NCI-H1417 treated with DMSO at 0.1 percent for 48 hours (cell line): ENCODE measurements around the gene SLC35E4.
A peak's percentile ranks its signal among the peaks of the same experiment; 100 is the strongest.
"Not testable (repeated sequence)": the region's sequence is repeated elsewhere in the genome, so short reads cannot be mapped to it uniquely, and the experiment has no call there.

ENCODE experiments used
- DNase-seq: peaks from one replicate; lab custom pipeline; 2025; lab: John Stamatoyannopoulos, UW

SLC35E4 gene, protein sequence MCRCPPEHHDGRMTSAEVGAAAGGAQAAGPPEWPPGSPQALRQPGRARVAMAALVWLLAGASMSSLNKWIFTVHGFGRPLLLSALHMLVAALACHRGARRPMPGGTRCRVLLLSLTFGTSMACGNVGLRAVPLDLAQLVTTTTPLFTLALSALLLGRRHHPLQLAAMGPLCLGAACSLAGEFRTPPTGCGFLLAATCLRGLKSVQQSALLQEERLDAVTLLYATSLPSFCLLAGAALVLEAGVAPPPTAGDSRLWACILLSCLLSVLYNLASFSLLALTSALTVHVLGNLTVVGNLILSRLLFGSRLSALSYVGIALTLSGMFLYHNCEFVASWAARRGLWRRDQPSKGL

DNA sequence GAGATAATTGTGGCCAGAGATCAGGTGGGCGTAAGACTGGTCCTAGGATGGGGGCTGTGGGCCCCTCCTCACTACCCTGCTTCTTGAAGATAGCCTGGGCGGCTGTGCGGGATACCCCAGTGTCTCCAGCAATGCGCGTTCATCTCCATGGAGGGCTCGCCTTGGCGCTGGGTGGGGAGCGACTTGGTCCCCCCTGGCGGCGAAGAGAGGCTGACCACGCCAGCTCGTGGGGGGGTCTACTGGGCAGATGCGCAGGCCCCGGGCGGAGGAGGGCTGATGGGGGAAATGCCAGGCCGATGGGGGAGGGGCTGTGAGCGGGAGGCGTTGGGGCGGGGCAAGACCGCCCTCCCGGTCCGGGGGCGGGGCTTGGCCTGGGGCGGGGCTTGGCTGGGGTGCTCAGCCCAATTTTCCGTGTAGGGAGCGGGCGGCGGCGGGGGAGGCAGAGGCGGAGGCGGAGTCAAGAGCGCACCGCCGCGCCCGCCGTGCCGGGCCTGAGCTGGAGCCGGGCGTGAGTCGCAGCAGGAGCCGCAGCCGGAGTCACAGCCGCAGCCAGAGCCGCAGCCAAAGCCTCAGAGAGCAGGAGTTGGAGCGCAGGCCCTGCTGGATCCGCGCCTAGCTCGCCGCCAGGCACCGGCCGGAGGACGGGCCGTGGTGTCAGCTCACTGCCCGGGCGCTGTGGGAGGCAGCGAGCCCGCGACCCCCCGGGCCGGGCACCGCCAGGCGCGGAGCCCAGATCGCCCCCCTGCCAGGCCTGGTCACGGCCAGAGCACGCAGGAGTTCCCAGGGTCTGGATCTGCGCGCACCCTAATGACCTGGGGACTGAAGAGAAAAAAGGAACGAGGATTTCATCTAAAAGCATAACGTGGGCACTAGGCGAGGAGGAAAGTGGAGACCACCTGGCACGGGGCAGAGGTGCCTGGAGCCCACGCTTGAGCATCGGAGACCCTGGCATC, at the start of gene SLC35E4:
TSS of gene SLC35E4 (plus strand) at position 509 of the 953 bp plus-strand sequence. CDS start 670 bp downstream, outside the sequence.
- DNase-seq: peak; percentile 17

- no peak for DNase-seq
These were observed 49.2 kb upstream of the SLC35E4 start for GRCh38 chr22:30586414-30586813.

GRCh38 chr22:30591191-30591587, 44.4 kb upstream of the SLC35E4 start:
- no peak for DNase-seq

DNA sequence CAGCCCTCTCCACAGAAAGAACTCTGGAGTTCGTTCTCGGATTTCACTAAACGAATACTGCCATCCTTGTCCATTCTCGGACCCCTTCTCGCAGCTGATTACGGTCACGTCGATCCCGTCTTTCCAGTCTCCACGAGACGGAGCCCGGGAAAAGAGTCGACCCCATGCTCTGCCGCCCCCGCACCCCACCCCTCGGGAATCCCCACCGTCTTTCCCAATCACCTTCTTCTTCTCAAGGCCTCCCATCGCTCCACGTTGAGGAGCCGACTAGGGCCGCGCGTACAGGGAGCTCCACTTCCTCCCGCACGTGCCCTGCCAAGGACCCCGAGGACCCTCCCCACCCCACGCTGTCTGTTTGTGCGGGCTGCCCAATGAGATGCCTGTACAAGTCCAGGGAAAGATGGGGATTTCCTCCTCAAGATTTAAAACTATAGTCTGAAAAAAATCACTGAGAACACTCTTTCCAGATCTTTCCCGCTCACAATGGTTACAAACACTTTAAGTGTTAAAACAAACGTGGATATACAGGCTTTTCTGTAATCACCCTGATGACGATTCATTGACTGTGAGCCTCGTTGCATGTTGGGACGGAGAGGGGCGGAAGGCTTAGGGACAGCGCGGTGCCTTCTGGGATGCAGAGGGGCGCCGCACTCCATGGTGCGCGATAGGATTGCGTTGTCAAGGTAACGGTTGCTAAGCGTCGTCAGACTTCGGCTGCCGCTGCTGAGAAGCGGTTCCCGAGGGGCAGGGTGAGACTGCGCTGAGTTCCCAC, 43.8 kb upstream of the SLC35E4 start, which contains the start of gene PES1:
TSS of gene PES1 (minus strand) at position 323 of the 772 bp plus-strand sequence. CDS start at position 246, 77 bp downstream.
- DNase-seq: peak; percentile 79

DNA sequence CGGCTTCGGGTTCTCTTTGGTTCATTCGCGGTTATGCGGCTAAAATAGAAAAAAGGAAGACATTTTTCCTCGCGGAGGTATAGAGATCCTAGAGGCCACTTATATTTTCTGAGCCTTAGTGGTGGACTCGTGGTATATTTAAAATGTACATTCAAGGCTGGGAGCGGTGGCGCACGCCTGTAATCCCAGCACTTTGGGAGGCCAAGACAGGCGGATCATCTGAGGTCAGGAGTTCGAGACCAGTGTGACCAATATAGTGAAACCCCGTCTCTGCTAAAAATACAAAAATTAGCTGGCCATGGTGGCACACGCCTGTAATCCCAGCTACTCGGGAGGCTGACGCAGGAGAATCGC, 43.2 kb upstream of the SLC35E4 start:
- DNase-seq: not testable (repeated sequence)

DNA sequence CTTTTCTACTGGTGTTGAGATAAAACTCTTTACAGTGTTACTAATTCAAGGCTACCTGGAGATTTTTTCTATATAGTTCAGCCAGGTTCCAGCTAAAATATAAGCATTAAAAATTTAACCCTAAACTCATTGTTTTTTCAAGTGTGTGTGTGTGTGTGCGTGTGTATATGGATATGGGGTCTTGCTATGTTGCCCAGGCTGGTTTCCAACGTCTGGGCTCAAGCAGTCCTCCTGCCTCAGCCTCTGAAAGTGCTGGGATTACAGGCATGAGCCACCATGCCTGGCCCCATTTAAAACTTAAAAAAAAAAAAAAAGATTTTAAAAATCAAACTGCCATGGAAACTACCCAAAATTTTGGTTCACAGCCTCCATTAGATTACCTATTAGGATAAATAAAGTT, 39.4 kb upstream of the SLC35E4 start:
- DNase-seq: no peak

DNA sequence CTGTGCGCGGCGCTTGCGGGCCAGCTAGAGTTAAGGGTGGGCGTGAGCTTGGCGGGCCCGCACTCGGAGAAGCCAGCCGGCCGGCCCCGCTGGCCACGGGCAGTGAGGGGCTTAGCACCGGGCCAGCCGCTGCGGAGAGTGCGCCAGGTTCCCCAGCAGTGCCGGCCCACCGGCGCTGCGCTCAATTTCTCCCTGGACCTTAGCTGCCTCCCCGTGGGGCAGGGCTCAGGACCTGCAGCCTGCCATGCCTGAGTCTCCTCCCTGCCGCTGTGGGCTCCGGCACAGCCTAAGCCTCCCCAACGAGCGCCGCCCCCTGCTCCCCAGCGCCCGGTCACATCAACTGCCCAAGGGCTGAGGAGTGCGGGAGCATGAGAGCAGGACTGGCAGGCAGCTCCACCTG, 38.7 kb upstream of the SLC35E4 start:
- no peak for DNase-seq

GRCh38 chr22:30598986-30599385, 36.6 kb upstream of the SLC35E4 start:
- no peak for DNase-seq

DNA sequence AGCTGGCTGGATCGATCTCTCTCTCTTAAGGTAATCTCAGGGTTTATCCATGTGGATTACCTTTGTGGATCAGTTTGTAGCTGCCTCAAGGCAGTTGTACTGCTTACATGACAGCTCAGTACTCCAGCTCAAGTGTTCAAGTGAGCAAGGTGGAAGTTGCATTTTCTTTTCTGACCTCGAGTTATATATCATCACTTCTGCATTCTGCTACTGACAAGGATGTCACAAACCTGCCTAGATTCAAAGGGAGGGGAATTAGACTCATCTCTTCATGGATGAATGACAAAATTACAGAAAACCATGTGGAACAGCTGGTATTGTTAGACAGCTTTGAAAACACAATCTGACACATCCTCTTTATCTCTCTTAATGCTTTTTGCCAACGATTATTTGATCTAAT, 34.7 kb upstream of the SLC35E4 start:
- no peak for DNase-seq

- DNase-seq: no peak
These were observed 34.1 kb upstream of the SLC35E4 start for GRCh38 chr22:30601464-30601863.

DNA sequence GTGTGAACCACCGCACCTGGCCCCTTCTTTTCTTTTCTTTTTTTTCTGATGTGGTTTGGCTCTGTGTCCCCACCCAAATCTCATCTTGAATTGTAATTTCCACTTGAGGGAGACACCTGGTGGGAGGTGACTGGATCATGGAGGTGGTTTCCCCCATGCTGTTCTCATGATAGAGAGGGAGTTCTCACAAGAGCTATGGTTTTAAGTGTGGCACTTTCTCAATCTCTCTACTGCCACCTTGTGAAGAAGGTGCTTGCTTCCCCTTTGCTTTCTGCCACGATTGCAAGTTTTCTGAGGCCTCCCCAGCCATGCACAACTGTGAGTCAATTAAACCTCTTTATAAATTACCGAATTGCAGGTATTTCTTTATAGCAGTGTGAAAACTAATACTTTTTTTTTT, 33.5 kb upstream of the SLC35E4 start:
- DNase-seq: no peak

DNA sequence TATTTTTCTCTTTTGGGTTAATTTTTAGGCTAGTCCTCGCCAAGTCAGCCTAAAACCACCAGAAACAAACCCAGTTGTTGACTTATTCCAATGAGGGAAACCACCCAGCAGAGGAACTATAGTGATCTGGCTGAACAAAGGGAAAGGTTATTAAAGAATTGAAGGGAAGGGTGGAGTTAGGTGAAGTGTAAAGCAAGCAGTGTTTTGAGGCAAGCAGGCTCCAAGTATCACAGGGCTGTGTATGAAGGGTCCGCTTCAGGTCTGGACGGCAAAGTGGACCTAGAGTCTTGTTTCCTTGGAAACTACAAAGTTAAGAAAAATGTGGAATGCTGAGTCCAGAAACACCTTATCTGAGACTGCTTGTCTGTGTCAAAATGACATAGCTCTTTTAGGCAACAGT, 31.8 kb upstream of the SLC35E4 start:
- DNase-seq: no peak

- no peak for DNase-seq
These were observed 30.9 kb upstream of the SLC35E4 start for GRCh38 chr22:30604723-30605122.

DNA sequence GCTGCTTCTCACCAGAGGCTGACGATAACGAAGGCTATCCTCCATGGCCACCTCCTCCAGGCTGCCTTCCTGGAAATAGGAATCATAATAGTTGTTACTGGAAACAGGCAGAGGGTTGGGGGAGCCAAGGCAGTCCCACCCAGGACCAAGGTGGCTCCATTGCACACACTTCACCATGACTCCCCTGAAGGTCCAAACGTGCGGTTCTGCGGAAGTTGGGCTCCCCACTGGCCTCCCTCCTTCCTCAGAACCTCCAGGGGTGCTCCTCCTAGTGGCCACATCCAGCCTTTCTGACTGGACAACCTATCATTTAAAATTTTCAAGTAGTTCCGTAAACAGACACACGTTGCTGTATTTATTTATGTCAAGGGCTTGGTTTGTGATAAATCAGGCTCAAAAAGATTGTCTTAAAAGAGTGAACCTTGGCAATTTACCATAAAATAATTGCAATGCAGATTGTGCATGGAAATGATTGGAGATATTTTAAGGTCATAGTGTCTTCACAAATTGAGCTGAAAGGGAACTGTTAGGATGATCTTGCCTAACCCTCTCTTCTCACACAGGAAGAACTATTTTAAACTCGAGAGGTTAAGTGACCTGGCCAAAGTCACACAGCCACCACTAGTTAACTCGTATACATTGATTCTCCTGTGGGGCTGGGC, 30.0 kb upstream of the SLC35E4 start:
- no peak for DNase-seq

DNA sequence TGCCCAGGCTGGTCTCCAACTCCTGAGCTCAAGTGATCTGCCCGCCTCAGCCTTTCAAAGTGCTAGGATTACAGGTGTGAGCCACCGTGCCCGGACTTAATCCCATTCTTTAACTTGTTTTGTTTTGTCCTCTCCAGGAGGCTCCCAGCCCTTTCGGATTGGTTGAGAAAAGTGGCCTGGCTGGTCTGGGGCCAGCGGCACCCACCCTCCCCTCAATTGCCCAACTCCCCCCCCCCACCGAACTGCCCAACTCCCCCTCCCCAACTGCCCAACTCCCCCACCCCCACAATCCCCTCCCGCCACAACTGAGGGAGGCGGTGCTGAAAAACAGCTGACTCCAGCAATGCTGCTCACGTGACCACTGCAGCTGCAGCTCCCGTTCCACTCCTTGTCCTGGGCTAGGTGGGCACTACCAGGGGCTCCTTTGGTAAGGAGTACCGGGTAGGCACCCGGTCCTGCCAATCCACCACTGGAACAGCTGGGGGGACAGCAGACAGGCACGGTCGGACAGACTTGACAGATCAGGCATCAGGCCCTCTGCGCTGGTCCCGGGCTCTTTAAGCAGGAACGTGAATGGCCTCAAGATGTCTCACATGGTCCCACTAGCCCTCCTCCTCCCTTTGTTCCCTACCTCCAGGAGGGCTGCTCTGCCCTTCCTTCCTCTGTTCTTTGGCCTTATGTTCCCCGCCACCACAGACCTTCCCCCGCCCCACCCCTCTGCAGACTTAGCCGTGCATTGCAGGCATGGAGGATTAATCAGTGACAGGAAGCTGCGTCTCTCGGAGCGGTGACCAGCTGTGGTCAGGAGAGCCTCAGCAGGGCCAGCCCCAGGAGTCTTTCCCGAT, 28.9 kb upstream of the SLC35E4 start, which contains the start of gene TCN2:
TSS of gene TCN2 (plus strand) at position 720 of the 845 bp plus-strand sequence. CDS start 158 bp downstream, outside the sequence.
- no peak for DNase-seq

GRCh38 chr22:30607300-30607930, 28.2 kb upstream of the SLC35E4 start:
- DNase-seq: no peak

DNA sequence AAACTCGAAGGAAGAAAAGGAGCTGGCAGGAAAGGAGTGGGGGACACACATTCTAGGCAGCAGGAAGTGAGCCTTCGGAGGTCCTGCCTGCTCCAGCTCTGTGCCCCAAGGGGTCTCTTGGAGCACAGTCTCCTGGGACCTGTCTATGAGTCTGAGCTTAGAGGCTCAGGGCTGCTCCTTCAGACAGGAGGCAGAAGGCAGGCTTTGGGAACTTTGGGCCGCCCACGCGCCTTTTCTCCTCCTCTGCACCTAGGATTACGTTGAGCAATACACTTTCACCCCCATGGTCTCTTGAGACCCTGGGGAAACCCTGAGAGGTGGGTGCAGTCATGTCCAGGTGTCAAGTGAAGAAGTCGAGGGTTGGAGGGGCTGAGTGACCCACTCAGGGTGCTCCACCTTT, 27.6 kb upstream of the SLC35E4 start:
- DNase-seq: no peak

DNA sequence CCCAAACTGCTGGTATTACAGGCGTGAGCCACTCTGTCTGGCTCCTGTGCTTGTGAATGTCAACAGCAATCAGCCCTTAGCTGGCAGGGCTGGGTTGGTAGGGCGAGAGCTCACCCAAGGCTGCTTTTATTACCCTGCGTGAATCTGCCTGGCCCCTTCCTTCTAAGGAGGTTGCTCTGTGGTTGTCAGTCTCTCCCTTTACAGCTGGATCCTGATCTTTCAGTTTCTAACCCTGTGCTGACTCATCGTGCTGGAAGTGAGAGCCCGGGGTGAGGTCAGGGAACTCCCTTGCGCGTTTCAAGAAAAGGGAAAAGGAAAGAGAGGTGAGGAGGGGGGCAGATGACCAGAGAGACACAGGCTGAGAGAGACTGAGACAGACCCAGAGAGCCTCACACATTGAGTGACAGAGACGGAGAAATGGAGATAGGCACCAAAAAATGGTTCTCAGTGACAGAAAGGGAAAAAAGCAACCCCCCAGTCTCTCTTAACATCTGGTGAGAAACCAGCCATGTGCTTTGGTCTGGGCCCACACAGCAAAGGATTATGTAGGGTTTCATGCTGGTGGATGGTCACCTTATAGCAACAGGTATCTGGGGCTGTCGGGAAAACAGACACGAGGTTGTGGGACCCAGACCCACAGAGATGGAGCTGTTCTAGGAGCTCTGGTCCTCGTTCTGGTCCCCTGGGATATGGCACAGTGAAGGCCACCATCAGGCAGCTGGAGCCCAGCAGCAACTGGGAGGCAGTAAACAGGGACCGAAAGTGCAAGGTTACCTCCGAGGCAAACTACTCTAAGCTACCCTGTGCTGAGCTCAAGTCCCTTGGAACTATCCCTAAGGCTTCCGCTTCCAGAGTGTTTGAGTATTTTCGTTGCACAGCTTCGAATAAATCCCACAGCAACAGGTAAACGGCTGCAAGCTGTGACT, 26.1 kb upstream of the SLC35E4 start:
- no peak for DNase-seq

DNA sequence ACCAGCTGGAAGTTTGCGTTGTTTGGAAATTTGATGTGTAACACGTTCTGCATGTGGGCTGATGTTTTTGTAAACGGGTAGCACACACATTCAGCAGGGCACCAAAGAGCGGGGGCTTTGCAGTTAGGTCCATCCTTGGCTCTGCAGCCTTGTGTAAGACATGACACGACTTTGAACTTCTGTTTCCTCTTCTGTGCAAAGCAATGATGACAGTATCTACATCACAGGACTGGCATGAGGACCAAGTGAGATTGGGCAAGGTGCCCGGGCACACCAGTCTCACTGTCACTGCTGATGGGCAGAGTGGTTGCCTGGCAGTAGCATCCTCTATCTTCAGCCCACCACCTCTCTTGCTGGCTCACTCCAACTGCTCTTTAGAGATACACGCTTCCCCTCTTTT, 25.3 kb upstream of the SLC35E4 start:
- no peak for DNase-seq
